ENCODE data around the gene RNPC3.
"Not testable (repeated sequence)": the region's sequence is repeated elsewhere in the genome, so short reads cannot be mapped to it uniquely, and the experiment has no call there.

GRCh38 chr1:103602740-103603139, 77.2 kb downstream of the RNPC3 start:
- not testable (repeated sequence) for TF ChIP-seq ZNF331 (CRISPR knock-in tag; IDR thresholded peaks at IDR 0.05; ENCODE audit: low read depth); CTCF (conservative IDR thresholded peaks at IDR 0.05; ENCODE audit: low read depth in 2 of 2); JUNB (IDR thresholded peaks at IDR 0.05; ENCODE audit: unreplicated experiment); POLR2AphosphoS5 (IDR thresholded peaks at IDR 0.05; ENCODE audit: low read depth); ZNF462 (CRISPR knock-in tag; IDR thresholded peaks at IDR 0.05); EZH2 (IDR thresholded peaks at IDR 0.05; ENCODE audit: low read depth, unreplicated experiment); EZH2phosphoT487 (IDR thresholded peaks at IDR 0.05; ENCODE audit: unreplicated experiment)
